HG02571 (cell line): Measurements from ENCODE around the gene MGA.

Source experiments
- ATAC-seq: cut with Tn5 transposase; IDR thresholded peaks from one replicate; pipeline ENCODE4 v1.9.1; 2021; ENCODE audit warnings: mild to moderate bottlenecking, moderate library complexity; ENCODE audit not compliant: unreplicated experiment

The MGA gene

GRCh38 chr15:41660235-41661077, at the start of gene MGA:
TSS of gene MGA (plus strand) at chr15:41660405.
- ATAC-seq, result peak; percentile 73

GRCh38 chr15:41620536-41621199, 39.5 kb upstream of the MGA start:
- ATAC-seq, result no peak

GRCh38 chr15:41621200-41622193, 38.7 kb upstream of the MGA start:
- no peak for ATAC-seq

- no peak for ATAC-seq
Observed at GRCh38 chr15:41622901-41623300, 37.3 kb upstream of the MGA start.

- no peak for ATAC-seq
Observed at GRCh38 chr15:41627203-41627602, 33.0 kb upstream of the MGA start.

- ATAC-seq, result no peak
Observed at GRCh38 chr15:41629463-41629862, 30.7 kb upstream of the MGA start.

GRCh38 chr15:41629883-41630282, 30.3 kb upstream of the MGA start:
- ATAC-seq, result no peak

- ATAC-seq, result no peak
Observed at GRCh38 chr15:41630616-41631217, 29.5 kb upstream of the MGA start.

- ATAC-seq, result no peak
Observed at GRCh38 chr15:41631880-41632470, 28.2 kb upstream of the MGA start.

- ATAC-seq, result no peak
Observed at GRCh38 chr15:41633609-41634008, 26.6 kb upstream of the MGA start.

- ATAC-seq, result no peak
Observed at GRCh38 chr15:41634072-41634626, 26.1 kb upstream of the MGA start.

- no peak for ATAC-seq
Observed at GRCh38 chr15:41637086-41637485, 23.1 kb upstream of the MGA start.

- no peak for ATAC-seq
Observed at GRCh38 chr15:41640985-41641384, 19.2 kb upstream of the MGA start.

- ATAC-seq, result no peak
Observed at GRCh38 chr15:41647262-41647661, 12.9 kb upstream of the MGA start.

- ATAC-seq, result no peak
Observed at GRCh38 chr15:41648097-41648496, 12.1 kb upstream of the MGA start.

- ATAC-seq, result no peak
Observed at GRCh38 chr15:41648770-41649169, 11.4 kb upstream of the MGA start.

GRCh38 chr15:41650806-41651205, 9.4 kb upstream of the MGA start:
- ATAC-seq, result no peak

- no peak for ATAC-seq
Observed at GRCh38 chr15:41651373-41651772, 8.8 kb upstream of the MGA start.

GRCh38 chr15:41653760-41654159, 6.4 kb upstream of the MGA start:
- no peak for ATAC-seq

GRCh38 chr15:41655716-41656115, 4.5 kb upstream of the MGA start:
- ATAC-seq, result no peak
